Fibroblast of villous mesenchyme (primary cell): Measurements from ENCODE around the gene FOXA2. TPM values are rescaled to one million over a fixed set of nuclear protein-coding genes. Genes with fewer than 3 reads are reported as not detected.

Source experiments
- DNase-seq: peaks from one replicate; pipeline ENCODE4 v3.0.0-alpha.2; 2010; ENCODE audit warnings: low read depth
- H3K4me3 ChIP-seq: 2 replicates; pipeline ENCODE4 v1.5.1; 2011; ENCODE audit warnings: low read depth, mild to moderate bottlenecking, low read length
- total RNA-seq: library from RNA; depleted of rRNA; stranded (reverse); fragments of >200 nt; gene quantifications from 2 replicates; pipeline ENCODE4 v1.2.3, GENCODE V29; 2012
- TF ChIP-seq, protein P1 (sequence below): IDR thresholded peaks from 2 replicates; pipeline ENCODE4 v1.5.1; 2012; ENCODE audit warnings: low read depth, mild to moderate bottlenecking, low read length; ENCODE audit not compliant: insufficient read depth

The FOXA2 gene
- total RNA-seq, 1 donor = not detected

DNA sequence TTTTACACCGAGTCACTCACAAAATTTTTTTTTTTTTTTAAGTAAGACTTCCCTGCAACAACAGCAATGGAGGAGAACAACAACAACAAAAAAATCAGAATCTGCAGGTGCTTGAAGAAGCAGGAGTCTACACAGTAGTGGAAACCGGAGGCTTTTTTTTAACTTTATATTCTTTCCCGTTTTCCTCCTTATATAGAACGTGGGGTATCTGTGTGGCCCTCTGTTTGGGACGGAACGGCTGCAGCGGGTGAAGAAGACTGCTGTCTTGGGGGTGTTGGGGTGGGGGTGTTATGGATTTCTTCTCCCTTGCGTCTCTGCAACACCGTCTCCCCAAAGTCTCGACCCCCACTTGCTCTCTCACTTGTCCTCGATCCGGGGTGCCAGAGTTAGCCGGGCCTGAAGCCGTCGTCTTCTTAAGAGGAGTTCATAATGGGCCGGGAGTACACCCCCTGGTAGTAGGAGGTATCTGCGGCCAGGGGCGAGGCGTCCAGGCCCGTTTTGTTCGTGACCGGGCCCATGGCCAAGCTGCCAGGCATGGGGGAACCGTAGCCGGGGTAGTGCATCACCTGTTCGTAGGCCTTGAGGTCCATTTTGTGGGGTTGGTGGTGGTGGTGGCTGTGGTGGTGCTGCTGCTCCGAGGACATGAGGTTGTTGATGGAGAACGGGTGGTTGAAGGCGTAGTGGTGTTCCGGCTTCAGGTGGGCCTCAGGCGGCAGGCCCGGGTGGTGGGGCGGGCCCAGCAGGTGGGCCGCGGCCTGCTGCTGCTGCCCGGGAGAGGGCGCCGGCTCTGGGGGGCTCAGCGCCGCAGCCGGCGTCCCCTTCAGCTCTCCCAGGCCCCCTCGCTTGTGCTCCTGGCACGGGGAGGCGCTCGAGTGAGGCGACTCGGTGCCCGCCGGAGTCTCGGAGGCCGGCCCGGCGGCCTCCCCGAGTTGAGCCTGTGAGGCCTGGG is 2.7 kb downstream of the FOXA2 start:
- no peak overlapping the region for H3K4me3 ChIP-seq
- no peak for DNase-seq
- TF ChIP-seq, protein P1, sequence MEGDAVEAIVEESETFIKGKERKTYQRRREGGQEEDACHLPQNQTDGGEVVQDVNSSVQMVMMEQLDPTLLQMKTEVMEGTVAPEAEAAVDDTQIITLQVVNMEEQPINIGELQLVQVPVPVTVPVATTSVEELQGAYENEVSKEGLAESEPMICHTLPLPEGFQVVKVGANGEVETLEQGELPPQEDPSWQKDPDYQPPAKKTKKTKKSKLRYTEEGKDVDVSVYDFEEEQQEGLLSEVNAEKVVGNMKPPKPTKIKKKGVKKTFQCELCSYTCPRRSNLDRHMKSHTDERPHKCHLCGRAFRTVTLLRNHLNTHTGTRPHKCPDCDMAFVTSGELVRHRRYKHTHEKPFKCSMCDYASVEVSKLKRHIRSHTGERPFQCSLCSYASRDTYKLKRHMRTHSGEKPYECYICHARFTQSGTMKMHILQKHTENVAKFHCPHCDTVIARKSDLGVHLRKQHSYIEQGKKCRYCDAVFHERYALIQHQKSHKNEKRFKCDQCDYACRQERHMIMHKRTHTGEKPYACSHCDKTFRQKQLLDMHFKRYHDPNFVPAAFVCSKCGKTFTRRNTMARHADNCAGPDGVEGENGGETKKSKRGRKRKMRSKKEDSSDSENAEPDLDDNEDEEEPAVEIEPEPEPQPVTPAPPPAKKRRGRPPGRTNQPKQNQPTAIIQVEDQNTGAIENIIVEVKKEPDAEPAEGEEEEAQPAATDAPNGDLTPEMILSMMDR = no peak

DNA sequence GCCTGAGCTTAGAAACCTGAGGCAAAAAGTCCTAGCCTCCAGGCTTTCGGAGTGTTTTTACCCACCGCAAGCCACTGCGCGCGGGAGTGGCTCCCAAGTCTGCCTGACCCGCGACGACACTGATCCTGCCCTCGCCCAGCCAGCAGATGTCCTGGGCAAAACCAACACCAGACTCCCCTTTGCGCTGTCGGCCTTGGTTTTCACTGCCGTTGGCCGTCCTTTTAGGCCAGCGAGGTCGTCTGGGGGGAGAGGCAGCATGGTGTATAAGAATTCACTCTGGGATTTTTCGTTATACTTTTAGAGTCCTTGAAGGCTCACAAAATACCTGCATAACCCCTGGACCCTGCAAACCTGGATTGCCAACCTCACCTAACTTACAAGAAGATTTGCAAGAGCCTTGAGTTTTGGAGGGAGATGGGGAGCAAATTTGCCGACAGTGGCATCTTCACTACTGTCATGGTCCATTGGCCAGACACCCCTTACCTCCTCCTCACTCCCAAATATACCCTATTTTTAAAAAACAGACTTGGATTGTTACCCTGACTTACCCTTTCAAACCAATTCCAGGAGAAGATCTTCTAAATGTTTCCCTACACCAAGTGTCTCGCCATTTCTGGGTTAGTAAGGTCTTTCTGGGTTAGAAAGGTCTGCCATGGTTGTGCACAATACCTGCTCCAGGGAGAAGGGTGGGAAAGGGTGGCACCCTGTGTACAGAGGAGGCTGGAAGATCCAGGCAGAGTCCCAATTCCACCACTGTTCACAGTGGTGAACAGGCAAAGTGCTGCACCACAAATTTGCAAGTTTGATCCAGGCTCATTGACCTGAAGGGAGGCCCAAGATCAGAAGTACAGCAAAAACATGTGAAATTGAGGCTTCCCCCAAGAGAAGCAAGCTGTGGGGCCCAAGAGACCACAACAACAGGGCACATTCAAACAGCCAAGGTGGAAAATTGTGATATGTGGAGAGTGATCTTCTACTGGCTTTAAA is 4.4 kb downstream of the FOXA2 start:
- no peak for DNase-seq
- no peak overlapping the region for H3K4me3 ChIP-seq
- TF ChIP-seq, protein P1 = no peak

DNA sequence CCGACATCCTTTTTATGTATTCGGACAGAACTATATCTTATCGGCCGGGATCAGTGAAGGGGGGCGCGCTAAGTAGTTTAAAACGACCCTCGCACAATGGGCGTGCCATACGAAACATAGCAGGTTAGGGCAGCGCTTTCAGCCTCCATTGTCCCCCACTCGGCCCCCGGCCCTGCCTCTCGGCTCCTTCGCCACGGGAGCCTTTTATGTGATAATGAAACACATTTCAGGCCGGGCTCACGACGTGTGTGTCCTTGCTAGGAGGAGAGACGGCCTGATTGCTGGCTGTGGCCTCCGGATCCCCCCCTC is 5.3 kb downstream of the FOXA2 start:
- TF ChIP-seq, protein P1 = no peak
- H3K4me3 ChIP-seq = no peak overlapping the region
- DNase-seq = no peak

DNA sequence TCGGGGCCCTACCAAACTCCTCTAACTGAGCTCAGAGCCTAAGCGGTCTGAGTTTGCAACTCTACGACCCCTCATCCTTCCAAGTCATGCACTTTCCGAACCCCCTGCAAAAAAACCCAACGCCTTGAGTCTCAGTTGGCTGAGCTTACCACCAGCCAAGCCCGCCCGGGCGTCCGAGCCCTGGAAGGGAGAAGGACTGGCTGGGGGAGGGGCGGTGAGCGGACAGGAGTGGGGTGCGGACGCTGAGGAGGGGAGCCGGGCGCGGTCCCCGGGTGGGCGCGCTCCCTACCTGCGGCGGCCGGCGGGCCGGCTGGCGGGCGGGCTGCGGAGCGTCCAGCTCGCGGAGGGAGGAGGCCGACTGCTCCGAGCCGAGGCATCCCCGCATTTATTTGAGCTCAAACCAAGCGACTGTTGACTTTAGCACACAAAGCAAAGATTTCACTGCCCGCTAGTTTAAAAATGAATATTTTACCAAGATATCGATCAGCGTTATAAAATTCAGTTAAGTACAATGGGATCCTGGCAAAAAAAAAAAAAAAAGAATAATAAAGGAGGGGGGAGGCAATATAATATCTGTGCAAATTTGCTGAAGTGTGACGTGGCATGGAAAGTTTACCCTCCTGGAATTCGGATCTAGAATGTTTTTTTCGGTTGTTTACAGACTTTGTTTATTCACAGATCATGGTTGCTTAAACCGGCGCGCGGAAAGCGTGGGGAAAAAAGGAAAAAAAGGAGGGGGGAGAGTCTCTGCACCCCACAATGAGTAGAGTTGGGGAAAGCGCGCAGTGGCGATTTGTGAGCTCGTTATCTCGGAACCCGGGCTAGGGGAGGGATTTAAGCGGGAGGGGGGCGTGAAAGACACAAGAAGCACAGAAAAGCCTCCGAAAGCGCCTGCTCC is 5.9 kb downstream of the FOXA2 start:
- TF ChIP-seq, protein P1 = no peak

DNA sequence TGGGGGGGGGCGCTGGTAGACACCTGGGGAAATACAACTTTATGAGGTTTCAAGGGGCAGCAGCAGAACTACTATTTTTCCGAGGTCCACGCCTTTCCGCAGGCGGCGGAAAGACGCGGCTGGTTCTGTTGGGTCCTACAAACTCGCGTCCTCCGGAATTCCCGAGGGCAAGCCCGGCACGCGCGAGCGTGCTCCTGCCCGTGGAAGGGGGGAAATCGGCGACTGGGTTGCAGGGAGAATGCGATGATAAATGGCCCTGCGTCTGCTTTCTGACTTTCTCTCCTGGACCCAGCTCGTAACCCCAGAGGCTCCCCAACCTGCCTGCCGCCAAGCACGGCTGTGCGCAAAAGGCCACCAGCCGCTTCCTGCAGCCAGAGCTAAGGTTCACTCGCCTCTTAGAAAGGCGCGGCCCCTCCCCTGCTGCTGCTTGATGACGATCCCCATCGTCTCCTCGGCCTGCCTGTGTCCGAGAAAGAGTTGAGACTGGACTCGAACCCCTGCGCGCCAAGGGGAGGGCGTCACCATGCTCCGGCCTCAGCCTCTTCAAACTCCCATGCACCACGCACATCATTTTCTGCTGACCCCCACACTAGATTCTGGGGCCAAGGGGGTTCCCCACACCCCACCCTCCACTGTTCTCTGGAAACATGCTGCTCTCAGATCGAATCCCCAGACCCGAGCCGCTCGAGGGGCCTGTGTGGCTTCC is 6.7 kb downstream of the FOXA2 start:
- no peak for DNase-seq
- TF ChIP-seq, protein P1 = no peak
- H3K4me3 ChIP-seq = no peak overlapping the region

More for the DNA sequence above, 5.9 kb downstream of the FOXA2 start:
- no peak for DNase-seq
- H3K4me3 ChIP-seq = no peak overlapping the region
